ENCODE results near the gene MRPL23. TPM values are rescaled to one million over a fixed set of nuclear protein-coding genes. Genes with fewer than 3 reads are reported as not detected.

Gene MRPL23
- total RNA-seq, 2 experiments from 2014 or later: 31.1 to 38.3 TPM

DNA sequence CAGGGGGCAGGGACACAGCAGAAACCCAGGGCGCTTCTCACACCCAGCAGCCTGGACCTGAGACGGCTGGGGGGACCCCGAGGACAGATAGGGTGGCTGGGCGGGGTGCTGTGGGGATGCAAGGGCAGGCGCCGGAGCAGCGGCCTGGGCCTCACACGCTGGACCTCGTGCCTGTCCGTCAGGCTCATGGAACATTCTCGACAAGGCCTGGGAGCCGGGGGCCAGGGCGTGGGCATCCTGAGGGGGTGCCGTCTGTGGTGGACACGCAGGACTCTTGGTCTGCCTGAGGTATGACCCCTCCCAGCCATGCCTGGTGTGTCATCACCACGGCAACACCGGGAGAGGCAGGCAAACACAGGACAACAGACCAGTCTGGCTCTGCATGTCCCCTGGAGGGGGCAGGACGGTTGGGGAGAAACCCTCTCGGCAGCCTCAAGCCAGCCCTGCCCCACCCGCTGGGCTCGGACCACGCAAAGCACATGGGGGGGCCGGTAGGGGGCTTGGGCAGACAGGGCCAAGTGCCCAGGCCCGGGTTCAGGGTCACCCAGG lies 21.4 kb downstream of the MRPL23 start:
- no peak overlapping the region for H3K27ac Mint-ChIP-seq
- DNase-seq (no peak), ATAC-seq (ENCODE audit: poor library complexity) (no peak)

GRCh38 chr11:1969035-1969434 lies 21.9 kb downstream of the MRPL23 start:
- POLR2A ChIA-PET: no interaction called here
- intact Hi-C loops (cut with DNase I, micrococcal nuclease): no loop called here

More for the DNA sequence above, 21.4 kb downstream of the MRPL23 start:
- Mint-ChIP-seq H3K4me3 (no peak overlapping the region), H3K27me3 (no peaks in the 10 kb centered on the region), H3K4me1 (ENCODE audit: low read depth) (no peaks in the 10 kb centered on the region), H3K9me3 (no peaks in the 10 kb centered on the region), H3K36me3 (ENCODE audit: low read depth) (no peaks in the 10 kb centered on the region)
- no peaks in the 10 kb centered on the region for H3K4me1 ChIP-seq (ENCODE audit: insufficient read depth, low read length)
- H3K9me3 ChIP-seq (ENCODE audit: control insufficient read depth in 1 of 2, insufficient read depth in 1 of 2, low read length in 2 of 2): no peaks in the 10 kb centered on the region
- H3K36me3 ChIP-seq (ENCODE audit: insufficient read depth, low read length): no peaks in the 10 kb centered on the region
- no peak for TF ChIP-seq CTCF (IDR thresholded peaks at IDR 0.05)
- POLR2A ChIA-PET: no interaction called here
- H3K27me3 ChIP-seq (ENCODE audit: control insufficient read depth in 1 of 2, insufficient read depth in 2 of 2, low read length in 2 of 2): no peaks in the 10 kb centered on the region
- H3K4me3 ChIP-seq (ENCODE audit: low read length): no peak overlapping the region
- H3K27ac ChIP-seq (ENCODE audit: low read depth in 1 of 2, low read length in 2 of 2): no peak overlapping the region
- CTCF ChIA-PET: no interaction called here
- intact Hi-C loops (cut with DNase I, micrococcal nuclease): no loop called here

DNA sequence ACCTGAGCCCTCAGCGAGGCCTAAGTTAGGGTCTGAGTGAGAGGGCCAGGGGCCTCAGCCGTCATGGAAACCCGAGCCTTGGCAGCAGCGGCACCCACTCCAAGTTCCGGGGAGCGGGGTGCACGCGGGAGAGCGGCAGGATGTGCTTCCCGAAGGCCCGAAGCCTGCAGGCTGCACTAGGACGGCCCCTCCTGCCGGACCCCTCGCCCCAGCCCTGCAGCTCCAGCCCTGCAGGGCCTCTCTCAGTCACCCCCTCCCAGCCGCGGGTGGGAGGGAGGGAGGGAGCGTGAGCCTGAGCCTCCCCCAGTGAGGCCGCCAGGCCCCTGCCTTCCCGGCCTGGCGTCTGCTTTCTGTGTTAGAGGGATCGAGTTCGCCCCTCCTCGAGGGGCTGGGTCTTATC lies 22.6 kb downstream of the MRPL23 start:
- Mint-ChIP-seq H3K36me3 (ENCODE audit: low read depth) (no peaks in the 10 kb centered on the region), H3K27me3 (no peaks in the 10 kb centered on the region), H3K4me1 (ENCODE audit: low read depth) (no peaks in the 10 kb centered on the region), H3K4me3 (no peak overlapping the region), H3K27ac (no peak overlapping the region), H3K9me3 (no peaks in the 10 kb centered on the region)
- Histone ChIP-seq H3K27me3 (ENCODE audit: control insufficient read depth in 1 of 2, insufficient read depth in 2 of 2, low read length in 2 of 2) (no peaks in the 10 kb centered on the region), H3K4me3 (ENCODE audit: low read length) (no peak overlapping the region), H3K4me1 (ENCODE audit: insufficient read depth, low read length) (no peaks in the 10 kb centered on the region), H3K9me3 (ENCODE audit: control insufficient read depth in 1 of 2, insufficient read depth in 1 of 2, low read length in 2 of 2) (no peaks in the 10 kb centered on the region), H3K36me3 (ENCODE audit: insufficient read depth, low read length) (no peaks in the 10 kb centered on the region), H3K27ac (ENCODE audit: low read depth in 1 of 2, low read length in 2 of 2) (no peak overlapping the region)
- POLR2A ChIA-PET: no interaction called here
- TF ChIP-seq CTCF (IDR thresholded peaks at IDR 0.05): no peak
- intact Hi-C loops (cut with DNase I, micrococcal nuclease): no loop called here
- ATAC-seq (ENCODE audit: poor library complexity): no peak
- CTCF ChIA-PET: no interaction called here
- DNase-seq: no peak

More at GRCh38 chr11:1969035-1969434, 21.9 kb downstream of the MRPL23 start:
- H3K4me3 Mint-ChIP-seq: no peak overlapping the region
- H3K27ac Mint-ChIP-seq: no peak overlapping the region
- H3K4me1 Mint-ChIP-seq (ENCODE audit: low read depth): no peaks in the 10 kb centered on the region
- Histone ChIP-seq H3K4me3 (ENCODE audit: low read length) (no peak overlapping the region), H3K27ac (ENCODE audit: low read depth in 1 of 2, low read length in 2 of 2) (no peak overlapping the region), H3K9me3 (ENCODE audit: control insufficient read depth in 1 of 2, insufficient read depth in 1 of 2, low read length in 2 of 2) (no peaks in the 10 kb centered on the region), H3K36me3 (ENCODE audit: insufficient read depth, low read length) (no peaks in the 10 kb centered on the region), H3K27me3 (ENCODE audit: control insufficient read depth in 1 of 2, insufficient read depth in 2 of 2, low read length in 2 of 2) (no peaks in the 10 kb centered on the region), H3K4me1 (ENCODE audit: insufficient read depth, low read length) (no peaks in the 10 kb centered on the region)
- no peaks in the 10 kb centered on the region for H3K27me3 Mint-ChIP-seq
- DNase-seq (no peak), ATAC-seq (ENCODE audit: poor library complexity) (no peak)
- CTCF ChIA-PET: no interaction called here
- H3K36me3 Mint-ChIP-seq (ENCODE audit: low read depth): no peaks in the 10 kb centered on the region
- TF ChIP-seq CTCF (IDR thresholded peaks at IDR 0.05): no peak
- no peaks in the 10 kb centered on the region for H3K9me3 Mint-ChIP-seq
